ENCODE data around the gene ERP29. TPM values are rescaled to one million over a fixed set of nuclear protein-coding genes. Genes with fewer than 3 reads are reported as not detected.

The ERP29 gene
- total RNA-seq, 1 donor = 56.0 TPM

- DNase-seq (ENCODE audit: low read depth) = no peak
- no peak overlapping the region for H3K4me3 ChIP-seq (ENCODE audit: low read depth, low read length)
- TF ChIP-seq CTCF (IDR thresholded peaks at IDR 0.05; ENCODE audit: insufficient read depth, low read length) = no peak
These were observed 9.2 kb downstream of the ERP29 start for GRCh38 chr12:112022241-112023016.

GRCh38 chr12:112023759-112024396, 10.7 kb downstream of the ERP29 start:
- no peak for TF ChIP-seq CTCF (IDR thresholded peaks at IDR 0.05; ENCODE audit: insufficient read depth, low read length)
- DNase-seq (ENCODE audit: low read depth) = no peak
- H3K4me3 ChIP-seq (ENCODE audit: low read depth, low read length) = no peak overlapping the region

GRCh38 chr12:112025808-112026375, 12.7 kb downstream of the ERP29 start:
- TF ChIP-seq CTCF (IDR thresholded peaks at IDR 0.05; ENCODE audit: insufficient read depth, low read length) = no peak
- no peak overlapping the region for H3K4me3 ChIP-seq (ENCODE audit: low read depth, low read length)
- DNase-seq (ENCODE audit: low read depth) = no peak

GRCh38 chr12:112029301-112029700, 16.1 kb downstream of the ERP29 start:
- DNase-seq (ENCODE audit: low read depth) = no peak
- no peak for TF ChIP-seq CTCF (IDR thresholded peaks at IDR 0.05; ENCODE audit: insufficient read depth, low read length)

GRCh38 chr12:112031472-112031871, 18.2 kb downstream of the ERP29 start:
- no peak for DNase-seq (ENCODE audit: low read depth)
- no peak overlapping the region for H3K4me3 ChIP-seq (ENCODE audit: low read depth, low read length)
- no peak for TF ChIP-seq CTCF (IDR thresholded peaks at IDR 0.05; ENCODE audit: insufficient read depth, low read length)

More at GRCh38 chr12:112029301-112029700, 16.1 kb downstream of the ERP29 start:
- no peak overlapping the region for H3K4me3 ChIP-seq (ENCODE audit: low read depth, low read length)

GRCh38 chr12:112032292-112032691, 19.1 kb downstream of the ERP29 start:
- H3K4me3 ChIP-seq (ENCODE audit: low read depth, low read length) = no peak overlapping the region
- no peak for DNase-seq (ENCODE audit: low read depth)
- TF ChIP-seq CTCF (IDR thresholded peaks at IDR 0.05; ENCODE audit: insufficient read depth, low read length) = no peak

All from fibroblast of the aortic adventitia (primary cell).